H1 (cell line): Measurements from ENCODE around the gene CTDNEP1. TPM values are rescaled to one million over a fixed set of nuclear protein-coding genes. Genes with fewer than 3 reads are reported as not detected.

Source experiments
- RBBP5 ChIP-seq: IDR thresholded peaks from 2 replicates; pipeline ENCODE4 v1.7.1; 2012; ENCODE audit warnings: low read depth, mild to moderate bottlenecking, inconsistent platforms, low read length, moderate library complexity, borderline replicate concordance
- polyA plus RNA-seq, 7 experiments: library from polyadenylated mRNA; depleted of rRNA in 3 of 7; stranded (reverse) in 5 of 7; unstranded in 2 of 7; fragments of >200 nt in 5 of 7; fragments of 200-250 nt in 2 of 7; gene quantifications; 1 replicate in 5 of 7; 2 replicates in 1 of 7; 4 replicates in 1 of 7; pipeline versions ENCODE4 v1.2.1 to v1.2.3, GENCODE V29; 2011 to 2013; ENCODE audit warnings: missing spikeins in 2 of 7, mixed read lengths in 2 of 7
- total RNA-seq: library from RNA; stranded (reverse); fragmentation: NEBNext Ultra II Directional; extraction: Animal tissue kit (Norgen Biotek cat#: 25700); gene quantifications from 2 replicates; pipeline ENCODE4 v1.2.1, GENCODE V29; 2021
- TF ChIP-seq, protein P1 (sequence below): fragments of 300-600 bp; sonication (generic); IDR thresholded peaks from 2 replicates; pipeline ENCODE4 v1.7.1; 2012; ENCODE audit warnings: low read length, moderate library complexity, mild to moderate bottlenecking, inconsistent platforms; ENCODE audit not compliant: insufficient replicate concordance
- TF ChIP-seq, protein P2 (sequence below): IDR thresholded peaks from 2 replicates; pipeline ENCODE4 v1.6.1; 2011; ENCODE audit warnings: low read depth, mild to moderate bottlenecking, low read length; ENCODE audit not compliant: insufficient read depth

The CTDNEP1 gene
- total and polyA plus RNA-seq, 2 of the 8 experiments (the other 6 are each of a cell fraction or from before 2014, with no cell fraction given) = 114 to 123 TPM

DNA sequence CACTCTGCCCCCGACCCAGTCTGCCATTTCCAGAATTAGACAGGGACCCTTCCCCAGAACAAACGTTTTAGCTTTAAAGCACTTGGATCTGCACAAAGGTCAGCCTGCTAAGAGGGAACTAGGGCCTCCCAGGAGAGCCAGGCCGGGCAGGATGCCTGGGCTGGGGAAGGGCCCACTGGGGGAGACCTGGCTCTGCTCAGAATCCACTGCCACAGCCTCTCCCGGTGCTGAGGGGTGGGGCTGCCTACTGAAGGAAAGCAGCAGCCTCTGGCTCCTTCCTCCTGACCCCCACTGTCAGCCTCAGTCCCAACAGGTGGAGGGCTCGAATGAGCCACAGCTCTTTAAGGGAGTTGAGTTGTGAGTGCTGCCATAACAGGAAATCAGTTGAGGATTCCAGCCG, 41.2 kb upstream of the CTDNEP1 start (continued):
- TF ChIP-seq, protein P1, sequence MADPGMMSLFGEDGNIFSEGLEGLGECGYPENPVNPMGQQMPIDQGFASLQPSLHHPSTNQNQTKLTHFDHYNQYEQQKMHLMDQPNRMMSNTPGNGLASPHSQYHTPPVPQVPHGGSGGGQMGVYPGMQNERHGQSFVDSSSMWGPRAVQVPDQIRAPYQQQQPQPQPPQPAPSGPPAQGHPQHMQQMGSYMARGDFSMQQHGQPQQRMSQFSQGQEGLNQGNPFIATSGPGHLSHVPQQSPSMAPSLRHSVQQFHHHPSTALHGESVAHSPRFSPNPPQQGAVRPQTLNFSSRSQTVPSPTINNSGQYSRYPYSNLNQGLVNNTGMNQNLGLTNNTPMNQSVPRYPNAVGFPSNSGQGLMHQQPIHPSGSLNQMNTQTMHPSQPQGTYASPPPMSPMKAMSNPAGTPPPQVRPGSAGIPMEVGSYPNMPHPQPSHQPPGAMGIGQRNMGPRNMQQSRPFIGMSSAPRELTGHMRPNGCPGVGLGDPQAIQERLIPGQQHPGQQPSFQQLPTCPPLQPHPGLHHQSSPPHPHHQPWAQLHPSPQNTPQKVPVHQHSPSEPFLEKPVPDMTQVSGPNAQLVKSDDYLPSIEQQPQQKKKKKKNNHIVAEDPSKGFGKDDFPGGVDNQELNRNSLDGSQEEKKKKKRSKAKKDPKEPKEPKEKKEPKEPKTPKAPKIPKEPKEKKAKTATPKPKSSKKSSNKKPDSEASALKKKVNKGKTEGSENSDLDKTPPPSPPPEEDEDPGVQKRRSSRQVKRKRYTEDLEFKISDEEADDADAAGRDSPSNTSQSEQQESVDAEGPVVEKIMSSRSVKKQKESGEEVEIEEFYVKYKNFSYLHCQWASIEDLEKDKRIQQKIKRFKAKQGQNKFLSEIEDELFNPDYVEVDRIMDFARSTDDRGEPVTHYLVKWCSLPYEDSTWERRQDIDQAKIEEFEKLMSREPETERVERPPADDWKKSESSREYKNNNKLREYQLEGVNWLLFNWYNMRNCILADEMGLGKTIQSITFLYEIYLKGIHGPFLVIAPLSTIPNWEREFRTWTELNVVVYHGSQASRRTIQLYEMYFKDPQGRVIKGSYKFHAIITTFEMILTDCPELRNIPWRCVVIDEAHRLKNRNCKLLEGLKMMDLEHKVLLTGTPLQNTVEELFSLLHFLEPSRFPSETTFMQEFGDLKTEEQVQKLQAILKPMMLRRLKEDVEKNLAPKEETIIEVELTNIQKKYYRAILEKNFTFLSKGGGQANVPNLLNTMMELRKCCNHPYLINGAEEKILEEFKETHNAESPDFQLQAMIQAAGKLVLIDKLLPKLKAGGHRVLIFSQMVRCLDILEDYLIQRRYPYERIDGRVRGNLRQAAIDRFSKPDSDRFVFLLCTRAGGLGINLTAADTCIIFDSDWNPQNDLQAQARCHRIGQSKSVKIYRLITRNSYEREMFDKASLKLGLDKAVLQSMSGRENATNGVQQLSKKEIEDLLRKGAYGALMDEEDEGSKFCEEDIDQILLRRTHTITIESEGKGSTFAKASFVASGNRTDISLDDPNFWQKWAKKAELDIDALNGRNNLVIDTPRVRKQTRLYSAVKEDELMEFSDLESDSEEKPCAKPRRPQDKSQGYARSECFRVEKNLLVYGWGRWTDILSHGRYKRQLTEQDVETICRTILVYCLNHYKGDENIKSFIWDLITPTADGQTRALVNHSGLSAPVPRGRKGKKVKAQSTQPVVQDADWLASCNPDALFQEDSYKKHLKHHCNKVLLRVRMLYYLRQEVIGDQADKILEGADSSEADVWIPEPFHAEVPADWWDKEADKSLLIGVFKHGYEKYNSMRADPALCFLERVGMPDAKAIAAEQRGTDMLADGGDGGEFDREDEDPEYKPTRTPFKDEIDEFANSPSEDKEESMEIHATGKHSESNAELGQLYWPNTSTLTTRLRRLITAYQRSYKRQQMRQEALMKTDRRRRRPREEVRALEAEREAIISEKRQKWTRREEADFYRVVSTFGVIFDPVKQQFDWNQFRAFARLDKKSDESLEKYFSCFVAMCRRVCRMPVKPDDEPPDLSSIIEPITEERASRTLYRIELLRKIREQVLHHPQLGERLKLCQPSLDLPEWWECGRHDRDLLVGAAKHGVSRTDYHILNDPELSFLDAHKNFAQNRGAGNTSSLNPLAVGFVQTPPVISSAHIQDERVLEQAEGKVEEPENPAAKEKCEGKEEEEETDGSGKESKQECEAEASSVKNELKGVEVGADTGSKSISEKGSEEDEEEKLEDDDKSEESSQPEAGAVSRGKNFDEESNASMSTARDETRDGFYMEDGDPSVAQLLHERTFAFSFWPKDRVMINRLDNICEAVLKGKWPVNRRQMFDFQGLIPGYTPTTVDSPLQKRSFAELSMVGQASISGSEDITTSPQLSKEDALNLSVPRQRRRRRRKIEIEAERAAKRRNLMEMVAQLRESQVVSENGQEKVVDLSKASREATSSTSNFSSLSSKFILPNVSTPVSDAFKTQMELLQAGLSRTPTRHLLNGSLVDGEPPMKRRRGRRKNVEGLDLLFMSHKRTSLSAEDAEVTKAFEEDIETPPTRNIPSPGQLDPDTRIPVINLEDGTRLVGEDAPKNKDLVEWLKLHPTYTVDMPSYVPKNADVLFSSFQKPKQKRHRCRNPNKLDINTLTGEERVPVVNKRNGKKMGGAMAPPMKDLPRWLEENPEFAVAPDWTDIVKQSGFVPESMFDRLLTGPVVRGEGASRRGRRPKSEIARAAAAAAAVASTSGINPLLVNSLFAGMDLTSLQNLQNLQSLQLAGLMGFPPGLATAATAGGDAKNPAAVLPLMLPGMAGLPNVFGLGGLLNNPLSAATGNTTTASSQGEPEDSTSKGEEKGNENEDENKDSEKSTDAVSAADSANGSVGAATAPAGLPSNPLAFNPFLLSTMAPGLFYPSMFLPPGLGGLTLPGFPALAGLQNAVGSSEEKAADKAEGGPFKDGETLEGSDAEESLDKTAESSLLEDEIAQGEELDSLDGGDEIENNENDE = no peak
- TF ChIP-seq RBBP5 = no peak
- TF ChIP-seq, protein P2, sequence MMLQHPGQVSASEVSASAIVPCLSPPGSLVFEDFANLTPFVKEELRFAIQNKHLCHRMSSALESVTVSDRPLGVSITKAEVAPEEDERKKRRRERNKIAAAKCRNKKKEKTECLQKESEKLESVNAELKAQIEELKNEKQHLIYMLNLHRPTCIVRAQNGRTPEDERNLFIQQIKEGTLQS = no peak
